BE2C (cell line): Measurements from ENCODE around the gene PLEKHA5. TPM values are rescaled to one million over a fixed set of nuclear protein-coding genes. Genes with fewer than 3 reads are reported as not detected.
A peak's percentile ranks its signal among the peaks of the same experiment; 100 is the strongest.
"Not testable (repeated sequence)": the region's sequence is repeated elsewhere in the genome, so short reads cannot be mapped to it uniquely, and the experiment has no call there.

ENCODE experiments used
- DNase-seq: peaks from one replicate; pipeline ENCODE4 v3.0.0-alpha.2; 2020
- H3K27me3 ChIP-seq: fragments of 250-450 bp; sonication (Bioruptor Pico); 2 replicates; pipeline ENCODE4 v1.5.1; 2020; ENCODE audit warnings: mild to moderate bottlenecking
- H3K36me3 ChIP-seq: fragments of 250-450 bp; sonication (Bioruptor Pico); 2 replicates; pipeline ENCODE4 v1.5.1; 2020; ENCODE audit warnings: mild to moderate bottlenecking
- H3K4me1 ChIP-seq: fragments of 250-450 bp; sonication (Bioruptor Pico); 2 replicates; pipeline ENCODE4 v1.5.1; 2020
- H3K4me3 ChIP-seq: 2 replicates; pipeline ENCODE4 v1.5.1; 2011; ENCODE audit warnings: low read depth, low read length
- H3K9me3 ChIP-seq: fragments of 250-450 bp; sonication (Bioruptor Pico); 2 replicates; pipeline ENCODE4 v1.5.1; 2020
- polyA plus RNA-seq: library from polyadenylated mRNA; unstranded; fragments of >200 nt; gene quantifications from one replicate; pipeline ENCODE4 v1.2.1, GENCODE V29; 2012; ENCODE audit warnings: low read depth, missing spikeins; ENCODE audit not compliant: insufficient read length, insufficient read depth
- TF ChIP-seq, protein P1 (sequence below): IDR thresholded peaks from 2 replicates; pipeline ENCODE4 v1.5.1; 2012; ENCODE audit warnings: mild to moderate bottlenecking, low read depth, low read length

Gene PLEKHA5
- polyA plus RNA-seq: 12.1 TPM

DNA sequence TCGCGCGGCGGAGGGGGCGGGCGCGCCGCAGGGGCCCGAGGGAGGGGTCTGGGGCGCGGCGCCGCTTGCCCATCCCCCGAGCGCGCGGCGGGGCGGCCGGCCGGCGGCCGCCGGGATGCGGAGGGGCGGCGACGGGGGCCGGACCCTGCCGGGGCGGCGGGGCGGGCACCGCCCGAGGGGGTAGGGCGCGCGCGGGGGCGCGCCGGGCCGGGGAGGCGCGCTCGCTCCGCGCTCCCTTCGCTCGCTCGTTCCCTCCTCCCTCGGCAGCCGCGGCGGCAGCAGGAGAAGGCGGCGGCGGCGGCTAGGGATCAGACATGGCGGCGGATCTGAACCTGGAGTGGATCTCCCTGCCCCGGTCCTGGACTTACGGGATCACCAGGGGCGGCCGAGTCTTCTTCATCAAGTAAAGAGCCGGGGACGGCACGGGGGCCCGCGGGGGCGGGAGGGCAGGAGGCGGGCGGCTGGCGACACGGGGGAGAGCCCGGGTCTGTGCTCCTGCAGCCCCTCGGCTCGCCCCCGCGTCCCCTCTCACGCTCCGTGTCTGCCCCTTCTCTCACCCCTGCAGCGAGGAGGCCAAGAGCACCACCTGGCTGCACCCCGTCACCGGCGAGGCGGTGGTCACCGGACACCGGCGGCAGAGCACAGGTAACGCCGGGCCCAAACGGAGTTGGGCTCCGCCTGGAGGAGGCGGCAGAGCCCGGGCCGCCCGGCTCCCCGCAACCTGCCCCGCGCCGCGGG, at the start of gene PLEKHA5:
PLEKHA5 (plus strand) TSS at position 248 of the 738 bp plus-strand sequence; CDS start at position 315, 67 bp downstream.
- Histone ChIP-seq H3K27me3 (no peaks in the 10 kb centered on the region), H3K36me3 (no peaks in the 10 kb centered on the region), H3K4me1 (no peaks in the 10 kb centered on the region), H3K9me3 (no peaks in the 10 kb centered on the region), H3K4me3 (peak within 1 kb of the TSS; percentile 94)
- DNase-seq: peak; percentile 80
- TF ChIP-seq, protein P1, sequence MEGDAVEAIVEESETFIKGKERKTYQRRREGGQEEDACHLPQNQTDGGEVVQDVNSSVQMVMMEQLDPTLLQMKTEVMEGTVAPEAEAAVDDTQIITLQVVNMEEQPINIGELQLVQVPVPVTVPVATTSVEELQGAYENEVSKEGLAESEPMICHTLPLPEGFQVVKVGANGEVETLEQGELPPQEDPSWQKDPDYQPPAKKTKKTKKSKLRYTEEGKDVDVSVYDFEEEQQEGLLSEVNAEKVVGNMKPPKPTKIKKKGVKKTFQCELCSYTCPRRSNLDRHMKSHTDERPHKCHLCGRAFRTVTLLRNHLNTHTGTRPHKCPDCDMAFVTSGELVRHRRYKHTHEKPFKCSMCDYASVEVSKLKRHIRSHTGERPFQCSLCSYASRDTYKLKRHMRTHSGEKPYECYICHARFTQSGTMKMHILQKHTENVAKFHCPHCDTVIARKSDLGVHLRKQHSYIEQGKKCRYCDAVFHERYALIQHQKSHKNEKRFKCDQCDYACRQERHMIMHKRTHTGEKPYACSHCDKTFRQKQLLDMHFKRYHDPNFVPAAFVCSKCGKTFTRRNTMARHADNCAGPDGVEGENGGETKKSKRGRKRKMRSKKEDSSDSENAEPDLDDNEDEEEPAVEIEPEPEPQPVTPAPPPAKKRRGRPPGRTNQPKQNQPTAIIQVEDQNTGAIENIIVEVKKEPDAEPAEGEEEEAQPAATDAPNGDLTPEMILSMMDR: no peak

DNA sequence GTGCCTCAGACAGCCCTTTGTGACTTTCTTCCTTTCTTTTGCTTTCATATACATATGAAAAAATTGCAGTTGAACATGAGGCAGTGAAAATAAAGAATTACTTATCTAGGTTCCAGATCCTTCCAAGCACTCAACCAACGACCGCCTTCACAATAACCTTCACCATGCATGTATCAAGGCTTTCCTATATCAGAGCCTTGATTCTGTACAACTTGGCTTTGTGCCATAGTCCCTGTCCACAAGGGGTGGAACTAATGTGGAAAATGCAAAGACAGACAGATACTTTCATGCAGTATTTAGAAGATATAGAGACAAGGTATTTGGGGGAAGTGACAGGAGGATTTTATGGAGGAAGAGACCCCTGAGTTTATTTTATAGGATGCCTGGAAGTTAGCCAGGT, 48.6 kb upstream of the PLEKHA5 start:
- TF ChIP-seq, protein P1: no peak

GRCh38 chr12:19082365-19082911, 47.1 kb upstream of the PLEKHA5 start:
- Histone ChIP-seq H3K27me3 (no peaks in the 10 kb centered on the region), H3K36me3 (no peaks in the 10 kb centered on the region), H3K4me1 (no peaks in the 10 kb centered on the region), H3K4me3 (no peak overlapping the region), H3K9me3 (no peaks in the 10 kb centered on the region)
- no peak for DNase-seq
- TF ChIP-seq, protein P1: no peak

More for the DNA sequence above, 48.6 kb upstream of the PLEKHA5 start:
- Histone ChIP-seq H3K36me3 (no peaks in the 10 kb centered on the region), H3K4me1 (no peaks in the 10 kb centered on the region), H3K27me3 (no peaks in the 10 kb centered on the region), H3K4me3 (no peak overlapping the region), H3K9me3 (no peaks in the 10 kb centered on the region)
- no peak for DNase-seq

DNA sequence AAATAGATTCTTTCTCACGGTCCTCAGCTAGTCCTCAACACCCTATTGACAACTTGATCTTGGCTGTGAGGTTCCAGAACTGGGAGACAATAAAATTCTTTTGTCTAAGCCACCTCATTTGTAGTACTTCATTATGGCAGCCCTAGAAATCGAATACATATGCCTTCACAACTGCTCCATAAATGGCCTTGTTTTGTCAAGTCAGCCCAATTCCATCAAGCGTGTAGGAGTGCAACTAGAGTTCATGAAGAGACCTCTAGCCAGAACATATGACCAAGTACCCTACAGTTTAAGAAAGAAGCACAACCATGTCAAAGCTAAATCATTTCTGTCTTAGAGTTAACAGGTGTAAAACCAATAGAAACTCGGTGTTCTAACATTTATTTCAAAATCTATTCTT, 45.0 kb upstream of the PLEKHA5 start:
- Histone ChIP-seq H3K27me3 (no peaks in the 10 kb centered on the region), H3K36me3 (no peaks in the 10 kb centered on the region), H3K4me3 (no peak overlapping the region), H3K9me3 (no peaks in the 10 kb centered on the region), H3K4me1 (no peaks in the 10 kb centered on the region)
- DNase-seq: no peak
- TF ChIP-seq, protein P1: no peak

DNA sequence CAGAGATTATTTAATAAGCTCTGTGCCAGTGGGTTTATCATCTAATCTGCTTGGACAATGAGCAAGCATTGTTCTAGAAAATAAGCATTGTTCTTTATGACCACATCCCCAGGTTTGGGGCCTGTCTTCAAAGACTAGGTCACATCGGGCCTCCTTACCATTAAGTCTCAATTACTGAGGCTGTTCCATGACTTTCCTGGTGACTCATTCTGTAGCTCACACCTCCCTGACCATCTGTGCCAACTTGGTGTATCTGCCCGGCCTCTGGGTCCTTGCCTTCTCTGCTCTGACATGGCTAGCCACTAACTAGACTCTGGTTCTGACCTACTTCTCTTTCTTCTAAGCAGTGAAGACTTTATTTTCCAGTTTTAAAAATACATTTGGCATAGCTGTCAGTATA, 44.4 kb upstream of the PLEKHA5 start:
- no peaks in the 10 kb centered on the region for H3K9me3 ChIP-seq
- TF ChIP-seq, protein P1: no peak
- no peaks in the 10 kb centered on the region for H3K27me3 ChIP-seq
- DNase-seq: no peak
- H3K36me3 ChIP-seq: no peaks in the 10 kb centered on the region
- H3K4me3 ChIP-seq: no peak overlapping the region
- no peaks in the 10 kb centered on the region for H3K4me1 ChIP-seq

- Histone ChIP-seq H3K4me3 (no peak overlapping the region), H3K36me3 (no peaks in the 10 kb centered on the region; the same call in 1 of the 2 replicates), H3K9me3 (no peaks in the 10 kb centered on the region), H3K4me1 (no peaks in the 10 kb centered on the region), H3K27me3 (no peaks in the 10 kb centered on the region)
- DNase-seq: no peak
- TF ChIP-seq, protein P1: no peak
These were observed 40.9 kb upstream of the PLEKHA5 start for GRCh38 chr12:19088606-19089005.

- H3K4me3 ChIP-seq, H3K4me1 ChIP-seq, DNase-seq, H3K9me3 ChIP-seq, H3K27me3 ChIP-seq, H3K36me3 ChIP-seq: not testable (repeated sequence)
These were observed 37.1 kb upstream of the PLEKHA5 start for GRCh38 chr12:19092482-19092881.
